ENCODE data around the gene CXCR3. TPM values are rescaled to one million over a fixed set of nuclear protein-coding genes. Genes with fewer than 3 reads are reported as not detected.

Gene CXCR3
- not detected in 2 replicates for total RNA-seq

DNA sequence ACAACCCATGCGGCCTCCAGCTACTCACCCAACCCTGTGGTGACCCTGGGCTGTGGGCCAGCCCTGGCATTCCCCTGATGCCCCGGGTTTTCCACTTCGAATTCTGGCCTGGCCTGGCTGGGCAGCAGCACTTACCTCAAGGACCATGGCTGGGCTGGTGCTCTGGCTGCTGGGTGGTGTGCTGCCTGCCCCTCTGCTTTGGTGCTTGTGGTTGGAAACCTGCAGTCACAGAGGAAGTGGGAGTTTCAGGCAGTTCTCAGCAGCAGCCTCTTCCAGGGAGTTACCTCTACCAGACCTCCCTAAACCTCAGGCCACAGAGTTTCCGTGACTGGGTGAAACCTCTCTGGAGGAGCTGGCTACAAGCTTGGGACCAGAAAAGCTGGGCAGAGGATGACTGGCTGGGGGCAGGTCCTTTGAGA is at the start of gene CXCR3:
TSS of gene CXCR3 (minus strand) at position 209 of the 419 bp plus-strand sequence. CDS start at position 147, 62 bp downstream.

DNA sequence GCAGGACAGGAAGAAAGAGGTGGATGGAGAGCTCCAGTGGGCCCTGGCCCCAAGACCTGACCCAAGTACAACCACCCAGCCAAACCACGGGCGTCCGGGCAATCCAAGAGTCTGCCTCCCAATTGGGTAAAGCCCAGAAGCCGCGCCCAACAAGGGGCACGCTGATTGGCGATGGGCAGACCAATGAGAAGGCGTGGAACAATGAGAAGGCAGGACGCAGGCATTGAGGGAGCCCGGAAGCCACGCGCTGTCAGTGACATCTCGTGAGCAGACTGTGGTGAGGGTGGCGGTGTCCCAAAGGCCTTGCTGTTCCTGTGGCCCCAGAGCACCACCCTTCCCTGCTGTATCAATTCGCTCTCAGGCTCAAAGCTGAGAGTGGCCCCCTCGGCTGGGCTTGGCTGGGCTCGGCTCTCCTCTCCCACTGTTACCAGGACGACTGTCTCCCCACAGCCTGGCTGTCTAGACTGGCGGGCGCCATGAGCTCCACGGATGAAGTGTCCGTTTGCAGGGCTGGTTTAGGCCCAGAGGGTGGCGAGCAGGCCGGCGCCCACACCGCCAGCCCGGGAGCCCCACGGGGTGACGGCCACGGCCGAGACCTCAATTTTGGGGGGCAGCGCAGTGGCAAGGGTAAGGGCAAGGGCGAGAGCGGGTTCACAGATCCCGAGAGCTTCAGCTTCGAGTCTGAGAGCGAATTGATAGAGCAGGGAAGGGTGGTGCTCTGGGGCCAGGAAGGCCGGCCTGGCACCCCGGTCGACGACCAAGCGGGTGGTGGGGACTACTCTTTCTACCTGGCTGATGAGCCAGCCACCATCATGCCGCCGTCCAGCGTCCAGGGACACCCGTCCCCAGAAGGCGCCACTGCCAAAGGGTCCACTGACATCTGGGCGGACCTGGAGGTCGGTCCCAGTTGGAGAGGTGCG is 49.3 kb upstream of the CXCR3 start, which contains the start of gene LOC101059915:
TSS of gene LOC101059915 (plus strand) at position 219 of the 920 bp plus-strand sequence.

DNA sequence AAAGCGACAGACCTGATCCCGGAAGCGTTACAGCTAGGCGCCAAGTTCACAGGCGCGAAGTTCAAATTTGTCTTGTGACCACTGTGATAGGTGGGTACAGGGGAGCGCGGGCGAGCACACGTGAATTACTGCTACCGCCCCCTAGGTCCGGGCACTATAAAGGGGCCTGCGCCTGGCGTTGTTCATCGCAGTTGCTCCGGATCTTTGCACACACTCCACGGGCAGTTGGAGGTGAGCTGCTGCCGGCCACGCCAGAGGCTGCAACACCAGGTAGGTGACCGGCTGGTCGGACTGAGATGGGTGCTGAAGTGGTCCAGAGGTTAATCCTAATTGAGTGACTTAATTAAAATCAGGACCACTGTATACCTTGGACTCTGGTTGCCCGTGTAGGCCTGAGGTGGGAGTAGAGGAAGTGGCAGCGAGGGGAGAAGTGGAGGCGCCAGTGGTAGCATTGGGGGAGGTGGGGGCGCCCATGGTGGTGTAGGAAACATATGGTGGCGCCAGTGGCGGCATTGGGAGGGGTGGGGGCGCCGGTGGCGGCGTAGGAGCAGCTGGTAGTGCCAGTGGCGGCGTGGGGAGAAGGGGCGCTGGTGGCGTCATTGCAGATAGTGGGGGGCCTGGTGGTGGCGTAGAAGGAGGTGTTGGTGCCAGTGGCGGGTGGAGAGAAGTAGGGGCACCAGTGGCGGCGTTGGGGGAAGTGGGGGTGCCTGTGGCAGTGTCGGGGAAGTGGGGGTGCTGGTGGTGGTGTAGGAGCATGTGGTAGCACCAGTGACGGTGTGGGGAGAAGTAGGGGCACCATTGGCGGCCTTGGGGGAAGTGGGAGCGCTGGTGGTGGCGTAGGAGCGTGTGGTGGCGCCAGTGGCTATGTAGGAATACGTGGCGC is 39.8 kb downstream of the CXCR3 start, which contains the start of gene GCNA:
TSS of gene GCNA (plus strand) at position 185 of the 883 bp plus-strand sequence. CDS start 2,385 bp downstream, outside the sequence.

Other genes starting within 250 kb of the CXCR3 start
- 23.1 and 38.0 TPM in 2 replicates for gene OGT, start 85.4 kb downstream of the CXCR3 start, total RNA-seq
- gene GCNA, start 40.1 kb downstream of the CXCR3 start, total RNA-seq = 0.39 and 0.57 TPM in 2 replicates
- not detected in 2 replicates for gene CXorf49, start 99.8 kb upstream of the CXCR3 start, total RNA-seq
- gene CXorf49B, start 144.8 kb upstream of the CXCR3 start, total RNA-seq = not detected in 2 replicates

Measured in hair follicular keratinocyte (primary cell).